ENCODE results near the gene NRTN. TPM values are rescaled to one million over a fixed set of nuclear protein-coding genes. Genes with fewer than 3 reads are reported as not detected.

NRTN gene
- total and polyA plus RNA-seq, 2 donors, result 1.7 to 4.0 TPM

DNA sequence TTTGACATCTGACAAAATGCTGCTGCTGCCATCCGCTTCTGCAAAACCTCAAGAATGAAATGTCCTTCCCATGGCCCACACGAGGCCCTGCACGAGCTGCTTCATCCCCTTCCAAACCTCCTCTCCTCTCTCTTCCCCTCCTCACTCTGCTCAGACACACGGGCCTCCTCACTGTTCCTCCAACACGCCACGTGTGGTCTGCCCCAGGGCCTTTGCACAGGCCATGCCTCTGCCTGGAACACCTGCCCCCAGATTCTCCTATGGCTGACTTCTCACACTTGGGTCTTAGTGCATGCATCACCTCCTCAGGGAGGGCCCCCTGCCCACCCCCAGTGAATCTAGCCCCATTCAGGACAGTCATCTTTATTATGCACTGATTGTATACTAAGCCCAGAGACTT, 15.9 kb downstream of the NRTN start:
- Histone ChIP-seq H3K9me3 (ENCODE audit: control insufficient read depth in 2 of 2, insufficient read depth in 1 of 2, low read length in 1 of 2) (no peaks in the 10 kb centered on the region), H3K27me3 (ENCODE audit: control insufficient read depth in 2 of 2, insufficient read depth in 1 of 2, low read length in 1 of 2) (peaks cover 0 to 27% of the 10 kb centered on the region in 2 donors), H3K36me3 (ENCODE audit: control insufficient read depth in 2 of 2, insufficient read depth in 2 of 2, low read length in 1 of 2) (no peaks in the 10 kb centered on the region), H3K27ac (ENCODE audit: low read depth in 1 of 2, low read length in 1 of 2) (no peak overlapping the region), H3K4me1 (ENCODE audit: control insufficient read depth in 2 of 2, insufficient read depth in 2 of 2, low read length in 2 of 2) (no peaks in the 10 kb centered on the region), H3K4me3 (ENCODE audit: low read length in 2 of 2) (no peak overlapping the region)
- no peak for DNase-seq (ENCODE audit: low read depth in 6 of 9, low spot score in 9 of 9)
- 76% methylated on average over 6 of the region's 6 CpGs for WGBS

- peaks cover 0 to 5% of the 10 kb centered on the region in 2 donors for H3K9me3 ChIP-seq (ENCODE audit: control insufficient read depth in 2 of 2, insufficient read depth in 1 of 2, low read length in 1 of 2)
- H3K4me3 ChIP-seq (ENCODE audit: low read length in 2 of 2), result no peak overlapping the region
- H3K36me3 ChIP-seq (ENCODE audit: control insufficient read depth in 2 of 2, insufficient read depth in 2 of 2, low read length in 1 of 2), result no peaks in the 10 kb centered on the region
- H3K27ac ChIP-seq (ENCODE audit: low read depth in 1 of 2, low read length in 1 of 2), result no peak overlapping the region
- WGBS, result 84% methylated on average over 8 of the region's 8 CpGs
- DNase-seq (ENCODE audit: low read depth in 6 of 9, low spot score in 9 of 9), result no peak
- peaks cover 0 to 26% of the 10 kb centered on the region in 2 donors for H3K27me3 ChIP-seq (ENCODE audit: control insufficient read depth in 2 of 2, insufficient read depth in 1 of 2, low read length in 1 of 2)
- peaks cover 5 to 7% of the 10 kb centered on the region in 2 donors for H3K4me1 ChIP-seq (ENCODE audit: control insufficient read depth in 2 of 2, insufficient read depth in 2 of 2, low read length in 2 of 2)
Observed at GRCh38 chr19:5821521-5822180, 16.8 kb downstream of the NRTN start.

DNA sequence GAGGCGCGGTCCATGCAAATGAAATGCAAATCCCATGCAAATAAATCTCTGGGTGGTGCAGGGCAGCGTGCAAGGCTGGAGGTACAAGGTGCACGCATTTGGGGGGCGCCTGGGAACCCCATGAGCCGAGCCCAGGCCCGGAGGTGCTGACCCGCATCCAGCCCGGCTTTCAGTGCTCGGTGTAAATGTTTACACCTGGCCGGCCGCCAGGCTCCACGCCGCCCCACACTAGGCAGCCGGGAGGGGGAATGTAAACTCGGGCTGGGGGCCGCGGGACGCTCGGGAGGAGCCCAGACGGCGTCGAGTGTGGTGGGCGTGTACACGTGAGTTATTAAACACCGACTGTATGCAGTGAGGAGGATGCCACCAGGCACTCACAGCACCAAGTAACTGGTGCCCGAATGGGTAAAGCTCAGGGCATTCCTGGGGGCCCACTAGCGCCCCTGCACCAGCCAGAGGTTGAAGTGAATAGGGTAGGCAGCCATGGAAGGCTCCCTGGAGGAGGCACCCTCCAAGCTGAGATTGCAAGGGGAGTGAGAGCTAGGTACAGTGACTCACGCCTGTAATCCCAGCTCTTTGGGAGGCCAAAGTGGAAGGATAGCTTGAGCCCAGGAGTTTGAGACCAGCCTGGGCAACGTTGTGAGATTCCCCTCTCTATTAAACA, 17.4 kb downstream of the NRTN start:
- no peak overlapping the region for H3K27ac ChIP-seq (ENCODE audit: low read depth in 1 of 2, low read length in 1 of 2)
- no peak for DNase-seq (ENCODE audit: low read depth in 6 of 9, low spot score in 9 of 9)
- peaks cover 0 to 9% of the 10 kb centered on the region in 2 donors for H3K9me3 ChIP-seq (ENCODE audit: control insufficient read depth in 2 of 2, insufficient read depth in 1 of 2, low read length in 1 of 2)
- H3K27me3 ChIP-seq (ENCODE audit: control insufficient read depth in 2 of 2, insufficient read depth in 1 of 2, low read length in 1 of 2), result peaks cover 0 to 21% of the 10 kb centered on the region in 2 donors
- WGBS, result 83% methylated on average over 30 of the region's 30 CpGs
- no peak overlapping the region for H3K4me3 ChIP-seq (ENCODE audit: low read length in 2 of 2)
- H3K4me1 ChIP-seq (ENCODE audit: control insufficient read depth in 2 of 2, insufficient read depth in 2 of 2, low read length in 2 of 2), result peaks cover 11 to 14% of the 10 kb centered on the region in 2 donors
- no peaks in the 10 kb centered on the region for H3K36me3 ChIP-seq (ENCODE audit: control insufficient read depth in 2 of 2, insufficient read depth in 2 of 2, low read length in 1 of 2)

DNA sequence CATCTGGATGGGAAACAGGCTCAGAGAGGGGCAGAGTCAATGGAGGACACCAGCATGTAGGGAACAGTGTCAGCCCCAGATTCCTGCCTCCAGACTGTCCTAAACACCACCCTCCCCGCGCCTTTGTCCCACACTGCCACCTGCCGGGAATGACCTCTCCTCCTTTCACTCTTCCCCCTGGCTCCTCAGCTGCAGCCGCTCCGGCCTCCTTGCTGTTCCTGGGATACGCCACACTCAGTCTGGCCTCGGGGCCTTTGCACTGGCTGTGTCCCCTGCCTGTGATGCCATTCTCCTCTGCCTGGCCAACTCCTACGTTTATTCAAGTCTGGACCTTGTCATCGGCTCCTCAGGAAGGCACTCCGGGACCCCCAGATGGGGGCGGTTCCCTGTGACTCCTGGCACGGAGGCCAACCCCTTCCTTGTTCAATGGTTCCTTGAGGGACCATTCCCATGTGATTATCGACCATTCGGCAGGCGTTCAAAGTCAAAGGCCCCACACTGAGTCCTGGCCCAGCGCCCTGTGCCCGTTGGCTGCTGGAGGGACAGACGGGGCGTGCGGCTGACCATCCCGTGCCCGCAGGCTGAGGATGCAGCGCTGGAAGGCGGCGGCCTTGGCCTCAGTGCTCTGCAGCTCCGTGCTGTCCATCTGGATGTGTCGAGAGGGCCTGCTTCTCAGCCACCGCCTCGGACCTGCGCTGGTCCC, 18.9 kb downstream of the NRTN start:
- no peaks in the 10 kb centered on the region for H3K36me3 ChIP-seq (ENCODE audit: control insufficient read depth in 2 of 2, insufficient read depth in 2 of 2, low read length in 1 of 2)
- 96% methylated on average over 30 of the region's 30 CpGs for WGBS
- peaks cover 0 to 28% of the 10 kb centered on the region in 2 donors for H3K27me3 ChIP-seq (ENCODE audit: control insufficient read depth in 2 of 2, insufficient read depth in 1 of 2, low read length in 1 of 2)
- H3K27ac ChIP-seq (ENCODE audit: low read depth in 1 of 2, low read length in 1 of 2), result no peak overlapping the region
- peaks cover 17 to 24% of the 10 kb centered on the region in 2 donors for H3K4me1 ChIP-seq (ENCODE audit: control insufficient read depth in 2 of 2, insufficient read depth in 2 of 2, low read length in 2 of 2)
- peaks cover 0 to 9% of the 10 kb centered on the region in 2 donors for H3K9me3 ChIP-seq (ENCODE audit: control insufficient read depth in 2 of 2, insufficient read depth in 1 of 2, low read length in 1 of 2)
- H3K4me3 ChIP-seq (ENCODE audit: low read length in 2 of 2), result no peak overlapping the region
- DNase-seq (ENCODE audit: low read depth in 6 of 9, low spot score in 9 of 9), result no peak

DNA sequence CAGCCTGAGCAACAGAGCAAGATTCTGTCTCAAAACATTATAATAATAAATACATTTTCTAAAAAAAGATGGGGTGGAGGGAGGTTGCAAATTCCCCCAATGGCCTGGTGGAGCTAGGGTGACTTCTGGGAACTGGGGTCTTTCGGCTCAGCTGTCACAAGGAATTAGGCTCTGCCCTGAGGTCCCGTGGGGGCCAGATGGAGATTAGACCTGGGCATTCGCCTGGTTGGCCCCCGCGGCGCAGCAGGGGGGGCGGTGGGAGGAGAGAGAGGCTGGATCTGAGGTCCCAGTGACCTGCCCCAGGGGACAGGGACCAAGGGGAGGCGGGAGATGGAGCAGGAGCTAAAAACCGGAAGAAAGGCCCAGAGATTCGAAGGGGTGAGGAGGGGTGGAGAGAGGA, 19.9 kb downstream of the NRTN start:
- Histone ChIP-seq H3K4me1 (ENCODE audit: control insufficient read depth in 2 of 2, insufficient read depth in 2 of 2, low read length in 2 of 2) (peaks cover 24 to 34% of the 10 kb centered on the region in 2 donors), H3K27me3 (ENCODE audit: control insufficient read depth in 2 of 2, insufficient read depth in 1 of 2, low read length in 1 of 2) (peaks cover 7 to 38% of the 10 kb centered on the region in 2 donors), H3K9me3 (ENCODE audit: control insufficient read depth in 2 of 2, insufficient read depth in 1 of 2, low read length in 1 of 2) (peaks cover 0 to 9% of the 10 kb centered on the region in 2 donors), H3K4me3 (ENCODE audit: low read length in 2 of 2) (no peak overlapping the region), H3K36me3 (ENCODE audit: control insufficient read depth in 2 of 2, insufficient read depth in 2 of 2, low read length in 1 of 2) (no peaks in the 10 kb centered on the region), H3K27ac (ENCODE audit: low read depth in 1 of 2, low read length in 1 of 2) (no peak overlapping the region)
- no peak for DNase-seq (ENCODE audit: low read depth in 6 of 9, low spot score in 9 of 9)
- WGBS, result 97% methylated on average over 10 of the region's 10 CpGs

DNA sequence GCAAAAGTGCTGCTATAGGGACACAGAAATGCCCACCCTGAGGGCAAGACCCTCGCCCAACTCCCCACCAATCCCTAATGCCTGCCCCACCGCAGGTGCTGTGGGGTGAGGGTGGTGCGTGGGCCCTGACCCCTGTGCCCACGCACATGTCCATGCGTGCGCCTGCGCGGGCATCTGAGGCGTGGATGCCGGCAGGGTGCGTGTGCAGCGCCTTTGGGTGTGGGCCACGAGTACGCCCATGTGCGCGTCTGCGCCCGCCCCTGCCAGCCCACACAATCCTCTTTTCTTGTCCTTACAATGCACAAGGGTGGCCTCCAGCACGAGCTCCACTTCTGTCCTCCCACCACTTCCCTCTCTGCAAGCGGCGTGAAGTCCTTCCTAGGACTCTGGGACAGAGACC, 20.3 kb downstream of the NRTN start:
- Histone ChIP-seq H3K9me3 (ENCODE audit: control insufficient read depth in 2 of 2, insufficient read depth in 1 of 2, low read length in 1 of 2) (peaks cover 0 to 9% of the 10 kb centered on the region in 2 donors), H3K4me1 (ENCODE audit: control insufficient read depth in 2 of 2, insufficient read depth in 2 of 2, low read length in 2 of 2) (peaks cover 24 to 34% of the 10 kb centered on the region in 2 donors)
- WGBS, result 98% methylated on average over 21 of the region's 21 CpGs

GRCh38 chr19:5826531-5827341, 21.9 kb downstream of the NRTN start:
- peaks cover 7 to 41% of the 10 kb centered on the region in 2 donors for H3K27me3 ChIP-seq (ENCODE audit: control insufficient read depth in 2 of 2, insufficient read depth in 1 of 2, low read length in 1 of 2)
- H3K27ac ChIP-seq (ENCODE audit: low read depth in 1 of 2, low read length in 1 of 2), result peak overlapping the region; percentile 11 to 75
- 13% methylated on average over 24 of the region's 24 CpGs for WGBS
- peaks cover 0 to 9% of the 10 kb centered on the region in 2 donors for H3K9me3 ChIP-seq (ENCODE audit: control insufficient read depth in 2 of 2, insufficient read depth in 1 of 2, low read length in 1 of 2)
- DNase-seq (ENCODE audit: low read depth in 6 of 9, low spot score in 9 of 9), result peak in 8 of 9 donors; percentile 59 to 91 (median 76)
- peak overlapping the region in 1 of 2 donors; percentile 25 for H3K4me3 ChIP-seq (ENCODE audit: low read length in 2 of 2)
- H3K36me3 ChIP-seq (ENCODE audit: control insufficient read depth in 2 of 2, insufficient read depth in 2 of 2, low read length in 1 of 2), result no peaks in the 10 kb centered on the region
- peaks cover 24 to 34% of the 10 kb centered on the region in 2 donors for H3K4me1 ChIP-seq (ENCODE audit: control insufficient read depth in 2 of 2, insufficient read depth in 2 of 2, low read length in 2 of 2)

More for the DNA sequence above, 20.3 kb downstream of the NRTN start:
- no peak overlapping the region for H3K27ac ChIP-seq (ENCODE audit: low read depth in 1 of 2, low read length in 1 of 2)
- H3K36me3 ChIP-seq (ENCODE audit: control insufficient read depth in 2 of 2, insufficient read depth in 2 of 2, low read length in 1 of 2), result no peaks in the 10 kb centered on the region
- no peak overlapping the region for H3K4me3 ChIP-seq (ENCODE audit: low read length in 2 of 2)
- DNase-seq (ENCODE audit: low read depth in 6 of 9, low spot score in 9 of 9), result no peak
- peaks cover 7 to 43% of the 10 kb centered on the region in 2 donors for H3K27me3 ChIP-seq (ENCODE audit: control insufficient read depth in 2 of 2, insufficient read depth in 1 of 2, low read length in 1 of 2)

DNA sequence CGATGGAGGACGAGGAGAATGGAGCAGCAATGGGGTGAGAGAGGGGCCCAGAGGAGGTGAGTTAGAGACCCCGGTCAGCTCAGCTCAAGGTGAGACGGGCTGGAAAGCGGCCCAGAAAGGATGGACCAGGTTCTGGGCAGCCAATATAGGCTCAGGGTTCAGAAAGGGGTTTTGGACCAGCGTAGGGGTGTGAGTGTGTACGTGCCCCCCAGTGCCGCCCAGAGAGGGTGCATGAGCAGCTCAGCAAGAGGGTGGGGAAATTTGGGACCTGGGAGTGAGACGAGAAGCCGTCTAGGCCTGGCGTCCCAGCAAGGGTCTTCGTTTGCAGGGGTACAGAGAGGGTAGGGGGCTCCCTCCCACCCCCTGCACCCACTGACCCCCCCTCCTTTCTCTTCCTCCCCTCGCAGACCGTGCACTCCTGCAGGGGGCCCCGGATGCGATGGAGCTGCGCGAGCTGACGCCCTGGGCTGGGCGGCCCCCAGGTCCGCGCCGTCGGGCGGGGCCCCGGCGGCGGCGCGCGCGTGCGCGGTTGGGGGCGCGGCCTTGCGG, 22.5 kb downstream of the NRTN start:
- peaks cover 24 to 34% of the 10 kb centered on the region in 2 donors for H3K4me1 ChIP-seq (ENCODE audit: control insufficient read depth in 2 of 2, insufficient read depth in 2 of 2, low read length in 2 of 2)
- H3K36me3 ChIP-seq (ENCODE audit: control insufficient read depth in 2 of 2, insufficient read depth in 2 of 2, low read length in 1 of 2), result no peaks in the 10 kb centered on the region
- peaks cover 0 to 9% of the 10 kb centered on the region in 2 donors for H3K9me3 ChIP-seq (ENCODE audit: control insufficient read depth in 2 of 2, insufficient read depth in 1 of 2, low read length in 1 of 2)
- no peak for DNase-seq (ENCODE audit: low read depth in 6 of 9, low spot score in 9 of 9)
- H3K27ac ChIP-seq (ENCODE audit: low read depth in 1 of 2, low read length in 1 of 2), result peak overlapping the region; percentile 75 to 87
- H3K4me3 ChIP-seq (ENCODE audit: low read length in 2 of 2), result peak overlapping the region; percentile 17 to 60
- peaks cover 7 to 36% of the 10 kb centered on the region in 2 donors for H3K27me3 ChIP-seq (ENCODE audit: control insufficient read depth in 2 of 2, insufficient read depth in 1 of 2, low read length in 1 of 2)
- 19% methylated on average over 37 of the region's 37 CpGs for WGBS
